Limb (tissue), 2 donors: ENCODE data around the gene COPB1.
"Not testable (repeated sequence)": the region's sequence is repeated elsewhere in the genome, so short reads cannot be mapped to it uniquely, and the experiment has no call there.

Experiments used
- DNase-seq, 2 donors: peaks; one replicate each; pipeline ENCODE4 v3.0.0-alpha.2; 2016; ENCODE audit errors: extremely low spot score in 2 of 2

COPB1 gene, protein sequence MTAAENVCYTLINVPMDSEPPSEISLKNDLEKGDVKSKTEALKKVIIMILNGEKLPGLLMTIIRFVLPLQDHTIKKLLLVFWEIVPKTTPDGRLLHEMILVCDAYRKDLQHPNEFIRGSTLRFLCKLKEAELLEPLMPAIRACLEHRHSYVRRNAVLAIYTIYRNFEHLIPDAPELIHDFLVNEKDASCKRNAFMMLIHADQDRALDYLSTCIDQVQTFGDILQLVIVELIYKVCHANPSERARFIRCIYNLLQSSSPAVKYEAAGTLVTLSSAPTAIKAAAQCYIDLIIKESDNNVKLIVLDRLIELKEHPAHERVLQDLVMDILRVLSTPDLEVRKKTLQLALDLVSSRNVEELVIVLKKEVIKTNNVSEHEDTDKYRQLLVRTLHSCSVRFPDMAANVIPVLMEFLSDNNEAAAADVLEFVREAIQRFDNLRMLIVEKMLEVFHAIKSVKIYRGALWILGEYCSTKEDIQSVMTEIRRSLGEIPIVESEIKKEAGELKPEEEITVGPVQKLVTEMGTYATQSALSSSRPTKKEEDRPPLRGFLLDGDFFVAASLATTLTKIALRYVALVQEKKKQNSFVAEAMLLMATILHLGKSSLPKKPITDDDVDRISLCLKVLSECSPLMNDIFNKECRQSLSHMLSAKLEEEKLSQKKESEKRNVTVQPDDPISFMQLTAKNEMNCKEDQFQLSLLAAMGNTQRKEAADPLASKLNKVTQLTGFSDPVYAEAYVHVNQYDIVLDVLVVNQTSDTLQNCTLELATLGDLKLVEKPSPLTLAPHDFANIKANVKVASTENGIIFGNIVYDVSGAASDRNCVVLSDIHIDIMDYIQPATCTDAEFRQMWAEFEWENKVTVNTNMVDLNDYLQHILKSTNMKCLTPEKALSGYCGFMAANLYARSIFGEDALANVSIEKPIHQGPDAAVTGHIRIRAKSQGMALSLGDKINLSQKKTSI

DNA sequence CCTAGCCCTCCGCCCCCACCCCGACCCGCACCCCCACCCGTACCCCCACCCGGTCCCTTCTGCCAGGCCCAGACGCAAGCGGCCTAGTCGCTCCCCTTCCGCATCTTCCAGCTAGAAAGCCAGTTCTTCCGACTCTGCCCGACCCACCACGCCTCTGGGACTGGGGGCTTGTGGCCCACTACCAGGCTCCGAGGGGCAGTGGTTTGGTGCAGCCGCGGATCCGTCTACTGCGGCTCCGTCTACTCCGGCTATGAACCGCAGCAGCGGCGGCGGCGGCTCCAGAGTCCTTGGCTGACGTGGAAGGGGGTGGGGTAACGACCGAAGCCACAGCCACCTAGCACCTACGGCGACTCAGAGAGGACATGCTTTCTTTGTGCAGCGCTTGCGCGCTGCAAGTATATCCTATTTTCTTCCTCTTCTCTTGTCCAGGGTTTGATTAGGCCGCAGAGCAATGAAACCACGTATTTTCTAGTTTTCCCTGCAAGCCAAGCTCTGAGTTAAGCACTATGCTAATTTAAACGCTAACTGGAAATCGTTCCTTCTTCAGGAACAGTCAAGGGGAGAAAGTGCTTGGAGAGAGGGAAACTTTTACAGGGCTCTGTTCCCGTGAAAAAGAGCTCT, at the start of gene COPB1:
Gene COPB1 (minus strand): TSS at position 252 of the 621 bp plus-strand sequence. CDS start 883 bp downstream, outside the sequence.
- peak; percentile 94 to 95 for DNase-seq

DNA sequence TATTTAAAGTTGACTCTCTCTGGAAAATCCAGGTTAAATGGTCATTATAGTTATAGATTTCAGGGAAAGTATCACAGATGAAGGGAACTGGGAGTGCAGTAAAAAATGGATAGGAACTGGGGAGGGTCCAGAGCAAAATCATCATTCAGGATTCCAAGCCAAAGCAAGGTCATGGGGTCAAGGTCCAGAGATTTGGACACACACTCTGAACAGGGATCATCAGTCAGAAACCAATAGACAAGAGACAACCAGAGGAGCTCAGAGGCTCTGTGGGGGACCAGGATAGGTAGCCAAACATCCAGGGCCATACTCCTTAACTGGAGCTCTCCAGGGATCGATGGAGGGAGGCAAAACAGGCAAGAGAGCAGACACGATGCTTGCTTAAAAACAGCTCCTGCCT, 47.8 kb upstream of the COPB1 start:
- DNase-seq = no peak

DNA sequence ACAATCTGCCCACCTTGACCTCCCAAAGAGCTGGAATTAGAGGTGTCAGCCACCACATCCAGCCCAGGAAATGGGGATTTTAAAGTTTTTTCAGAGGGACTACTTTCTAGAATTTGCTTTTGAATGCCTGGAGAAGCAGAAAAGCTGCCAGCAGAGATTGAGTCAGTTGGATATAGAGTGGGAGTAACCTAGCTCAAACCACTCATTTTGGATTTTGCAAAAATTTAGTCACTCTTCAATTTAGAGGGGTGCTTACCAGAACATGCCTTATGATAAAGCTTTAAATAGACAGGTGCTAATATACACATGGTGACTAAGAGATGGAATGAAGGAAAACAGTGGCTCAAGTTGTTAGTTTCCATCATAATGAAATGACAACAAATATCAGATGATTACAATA, 47.1 kb upstream of the COPB1 start:
- no peak for DNase-seq

DNA sequence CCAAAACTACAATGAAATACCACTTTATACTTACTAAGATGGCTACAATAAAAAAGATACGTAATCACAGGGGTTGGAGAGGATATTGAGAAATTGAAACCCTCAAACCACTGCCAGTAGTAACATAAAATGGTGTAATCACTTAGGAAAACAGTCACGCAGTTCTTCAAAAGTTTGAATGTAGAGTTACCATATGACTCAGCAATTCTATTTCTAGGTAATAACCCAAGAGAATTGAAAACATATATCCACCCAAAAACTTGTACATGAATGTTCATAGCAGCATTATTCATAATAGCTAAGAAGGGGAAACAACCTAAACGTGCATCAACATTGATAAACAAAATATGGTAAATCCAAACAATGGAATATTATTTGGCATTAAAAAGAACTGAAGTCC, 45.0 kb upstream of the COPB1 start:
- DNase-seq = no peak

DNA sequence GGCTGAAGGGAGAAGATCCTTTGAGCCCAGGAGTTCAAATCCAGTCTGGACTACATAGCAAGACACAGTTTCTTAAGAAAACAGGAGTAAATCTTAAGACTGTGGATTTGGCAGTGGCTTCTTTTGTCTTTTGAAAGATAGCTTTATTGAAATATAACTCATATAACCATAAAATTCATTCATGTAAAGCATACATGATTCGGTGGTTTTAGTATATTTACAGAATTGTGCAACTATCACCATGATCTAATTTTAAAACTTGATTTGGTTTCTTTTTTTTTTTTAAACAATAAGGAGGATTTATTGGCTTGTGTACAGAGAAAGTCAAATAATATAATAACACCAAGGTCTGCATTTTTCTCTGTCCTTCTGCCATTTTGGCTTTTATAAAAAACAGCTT, 43.6 kb upstream of the COPB1 start:
- DNase-seq = no peak

DNA sequence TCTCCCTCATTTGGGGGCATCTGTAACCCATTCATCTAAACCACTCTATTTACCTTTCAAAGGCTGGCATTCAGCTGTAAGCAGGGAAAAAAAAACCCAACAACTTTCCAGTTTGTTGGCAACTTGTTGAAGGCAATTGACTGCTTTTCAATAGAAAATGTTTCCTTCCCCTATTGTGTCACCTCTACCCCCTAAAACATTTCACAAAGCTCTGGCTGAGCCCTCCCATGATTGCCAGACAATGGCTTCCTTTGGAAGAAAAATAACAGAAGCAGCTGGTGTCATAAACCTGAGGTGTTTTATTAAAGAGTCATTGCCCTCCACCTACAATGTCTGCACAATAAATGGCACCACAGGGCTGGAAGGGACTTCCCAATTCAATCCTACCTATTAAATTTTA, 42.7 kb upstream of the COPB1 start:
- no peak for DNase-seq

DNA sequence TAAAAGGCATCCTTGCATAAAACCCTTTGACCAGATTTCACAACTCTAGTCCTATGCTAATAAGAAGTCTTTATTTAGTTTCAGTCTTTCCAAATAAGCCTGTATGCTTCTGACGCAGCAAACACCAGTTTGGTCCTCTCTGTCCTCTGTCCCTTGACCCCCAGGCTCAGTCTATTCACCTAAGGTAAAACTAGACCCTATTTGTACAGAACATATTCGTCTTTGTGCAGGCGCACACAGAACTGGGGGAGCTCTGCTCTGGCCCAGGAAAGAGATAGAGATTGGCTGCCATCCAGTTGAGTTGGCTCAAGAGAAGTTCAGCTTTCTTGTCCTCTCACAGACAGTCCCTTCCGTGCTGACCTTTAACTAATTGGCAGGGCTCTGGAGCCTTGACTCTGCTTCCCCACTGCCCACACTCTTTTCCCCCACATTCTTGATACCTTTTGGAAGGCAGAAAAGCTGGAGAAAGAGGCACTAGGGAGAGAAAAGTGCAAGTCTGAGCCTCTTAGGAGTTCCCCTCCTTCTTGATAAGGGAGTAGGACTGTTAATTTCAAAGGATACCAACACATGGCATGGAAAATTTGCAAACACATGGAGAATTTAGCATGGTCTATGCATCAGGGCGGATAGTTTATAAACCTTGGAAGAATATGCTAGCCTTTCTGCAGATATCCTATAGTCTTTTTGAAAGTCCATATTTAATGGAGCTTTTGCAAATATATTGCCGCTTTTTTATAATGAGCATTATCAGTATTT, 41.8 kb upstream of the COPB1 start:
- DNase-seq = no peak

DNA sequence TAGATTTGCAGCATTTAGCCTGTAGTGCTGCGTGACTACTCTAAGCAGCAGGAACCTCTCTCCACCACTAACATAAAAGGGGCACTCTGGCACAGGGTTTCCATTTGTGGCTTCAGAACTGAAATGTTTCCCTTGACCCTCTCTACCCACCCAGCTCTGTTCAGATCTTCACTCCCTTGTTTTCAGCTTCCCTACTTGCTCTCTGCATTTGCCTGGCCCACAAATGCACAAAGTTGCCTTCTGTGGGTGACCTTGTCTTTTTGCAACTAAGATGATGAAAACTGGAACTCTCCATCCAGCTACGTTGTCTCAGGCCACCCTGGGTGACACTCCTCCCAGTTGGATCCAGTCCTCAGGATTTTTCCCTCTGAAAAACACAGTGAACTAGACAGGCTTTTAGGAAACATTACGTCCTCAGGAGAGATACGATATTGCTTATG, 40.4 kb upstream of the COPB1 start:
- DNase-seq = no peak

DNA sequence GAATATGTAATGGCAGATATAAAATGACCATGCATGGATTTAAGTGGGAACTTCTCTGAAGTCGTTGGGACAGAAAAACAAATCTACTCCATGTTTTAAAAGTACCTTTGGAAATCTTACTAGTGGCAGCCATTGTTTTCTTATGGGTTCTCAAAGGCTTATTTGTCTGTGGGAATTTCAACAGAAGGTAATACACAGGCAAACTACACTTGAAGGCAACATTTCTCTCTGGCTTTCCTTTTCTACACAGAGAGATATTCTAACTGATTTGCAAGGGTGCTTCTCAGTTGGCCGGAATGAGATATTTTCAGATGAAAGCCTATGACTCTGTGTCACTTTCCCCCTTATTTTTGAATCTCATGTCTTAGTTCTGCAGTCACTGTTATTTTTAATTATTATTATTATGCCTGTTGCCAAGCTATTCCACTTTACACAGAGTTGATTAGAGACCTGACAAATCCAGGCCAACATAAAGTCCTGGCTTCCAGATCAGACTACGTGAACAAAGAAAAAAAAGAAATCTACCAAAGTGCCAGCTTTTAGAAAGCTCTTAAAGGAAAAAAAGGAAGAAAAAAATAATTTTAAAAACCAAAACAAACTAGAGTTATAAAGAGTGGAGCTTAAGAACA, 39.4 kb upstream of the COPB1 start:
- no peak for DNase-seq

DNA sequence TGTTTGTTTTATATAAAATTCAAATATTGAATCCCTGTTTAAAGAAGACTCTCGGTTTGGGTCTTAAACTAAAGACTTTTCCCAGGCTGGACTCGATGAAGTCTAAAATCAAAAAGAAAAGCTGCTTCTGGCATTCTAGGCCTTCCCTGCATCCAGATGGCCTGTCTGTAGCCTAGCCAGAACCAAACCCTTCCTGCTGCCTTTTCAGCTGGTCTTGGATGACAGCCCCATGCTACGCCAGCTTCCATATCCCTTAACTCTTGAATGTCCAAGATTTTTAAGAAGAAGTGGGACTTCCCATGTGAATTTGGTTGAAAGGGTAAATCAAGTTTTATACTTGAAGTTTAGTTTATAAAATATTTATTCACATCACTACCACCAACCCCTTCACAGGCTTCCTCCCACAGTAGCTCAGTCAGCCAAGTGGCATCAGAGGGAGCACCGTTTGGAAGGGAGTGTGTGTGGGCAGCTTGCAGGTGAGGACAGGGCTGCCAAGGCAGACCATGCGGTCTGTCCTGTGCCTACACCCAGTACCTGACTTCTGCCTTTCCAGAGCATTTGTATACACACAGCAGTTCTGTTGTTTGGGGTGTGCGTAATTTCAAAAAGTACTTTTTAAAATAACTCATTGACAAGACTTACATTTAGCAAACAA, 38.8 kb upstream of the COPB1 start:
- no peak for DNase-seq

DNA sequence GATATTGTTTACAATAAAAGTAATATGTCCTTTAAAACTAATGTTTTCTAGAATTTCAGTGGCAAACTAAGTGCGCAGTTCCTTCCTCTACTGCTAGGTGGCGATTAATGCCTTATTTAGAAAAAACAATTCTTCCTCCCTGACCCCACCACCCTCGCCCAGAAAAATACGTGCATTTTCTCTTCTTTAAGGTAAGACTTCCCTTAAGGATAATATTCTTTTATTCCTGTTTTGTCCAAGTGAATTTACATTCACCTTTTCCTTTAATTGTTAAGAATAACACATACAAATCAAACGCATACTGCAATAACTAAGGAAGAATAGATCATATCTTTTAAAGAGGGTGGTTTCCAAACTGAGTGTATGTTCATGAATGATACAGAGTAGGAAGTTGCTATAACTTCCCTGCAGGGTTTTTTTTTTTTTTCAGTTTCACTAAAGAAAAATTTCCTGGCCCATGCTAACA, 37.6 kb upstream of the COPB1 start:
- DNase-seq = peak; percentile 31 to 52

DNA sequence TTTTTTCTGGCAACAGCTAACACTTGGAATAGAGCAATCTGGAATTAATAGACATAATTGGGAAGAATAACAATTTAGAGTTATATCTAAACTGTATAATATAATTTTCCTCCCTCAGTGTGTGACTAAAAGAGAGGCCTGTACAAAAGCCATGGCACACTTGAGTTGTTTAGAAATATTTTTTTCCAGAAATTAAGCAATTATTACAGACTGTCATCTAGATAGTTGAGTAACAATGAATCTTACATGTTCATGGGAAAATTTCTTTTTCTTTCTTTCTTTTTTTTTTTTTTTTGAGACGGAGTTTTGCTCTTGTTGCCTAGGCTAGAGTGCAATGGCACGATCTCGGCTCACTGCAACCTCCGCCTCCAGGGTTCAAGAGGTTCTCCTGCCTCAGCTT, 35.6 kb upstream of the COPB1 start:
- not testable (repeated sequence) for DNase-seq

DNA sequence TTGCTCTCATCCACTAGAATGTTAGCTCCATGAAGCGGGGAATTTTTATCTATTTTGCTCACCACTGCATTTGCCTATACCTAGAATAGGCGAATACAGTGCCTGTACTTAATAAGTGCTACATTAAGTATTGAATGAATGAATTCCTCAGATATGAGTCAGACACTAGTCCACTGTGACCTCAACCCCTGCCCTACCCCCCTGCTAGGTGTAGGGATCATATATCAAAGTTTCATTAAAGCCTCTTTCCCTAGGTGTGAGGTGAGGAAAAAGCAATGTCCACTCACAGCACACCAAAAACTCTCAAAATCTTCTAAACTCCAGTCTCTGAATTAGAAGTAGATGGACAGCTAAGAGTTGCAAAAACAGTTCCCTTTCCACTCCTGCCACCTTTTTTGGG, 30.3 kb upstream of the COPB1 start:
- DNase-seq = no peak

DNA sequence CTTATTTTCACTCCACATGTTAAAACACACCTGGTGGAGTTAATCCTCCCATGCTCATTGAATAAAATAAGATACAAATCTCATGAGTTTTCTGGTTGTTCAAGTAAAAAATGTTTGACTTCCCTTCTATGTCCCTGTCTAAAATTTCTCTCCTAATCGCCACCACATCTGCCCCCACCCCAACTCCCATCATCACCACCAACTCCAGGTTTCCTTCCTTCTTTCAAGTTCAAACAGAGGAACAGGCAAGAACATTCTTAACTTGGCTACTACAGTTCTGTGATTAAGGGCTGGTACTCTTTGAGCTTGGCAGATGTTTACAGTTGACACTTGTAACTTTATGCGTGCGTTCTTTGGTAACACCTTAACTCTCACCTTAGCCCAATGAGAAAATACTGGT, 29.7 kb upstream of the COPB1 start:
- no peak for DNase-seq

DNA sequence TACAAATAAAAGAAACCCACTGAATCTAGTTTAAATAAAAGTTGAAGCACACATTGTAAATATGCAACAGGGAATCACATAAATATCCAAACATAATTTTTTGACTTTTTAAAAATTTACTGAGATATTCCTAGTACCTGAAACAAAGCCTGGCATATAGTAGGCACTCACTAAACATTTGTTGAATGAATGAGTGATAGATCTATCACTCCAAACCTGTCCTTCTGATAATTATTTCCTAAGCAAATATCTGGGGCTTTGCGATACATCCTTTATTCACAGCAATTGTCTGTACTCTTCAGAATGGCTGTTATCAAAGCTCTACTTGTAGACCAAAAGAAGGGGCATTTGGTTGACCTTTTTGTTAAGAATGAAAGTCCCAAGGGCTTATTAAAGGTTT, 23.2 kb upstream of the COPB1 start:
- DNase-seq = no peak

DNA sequence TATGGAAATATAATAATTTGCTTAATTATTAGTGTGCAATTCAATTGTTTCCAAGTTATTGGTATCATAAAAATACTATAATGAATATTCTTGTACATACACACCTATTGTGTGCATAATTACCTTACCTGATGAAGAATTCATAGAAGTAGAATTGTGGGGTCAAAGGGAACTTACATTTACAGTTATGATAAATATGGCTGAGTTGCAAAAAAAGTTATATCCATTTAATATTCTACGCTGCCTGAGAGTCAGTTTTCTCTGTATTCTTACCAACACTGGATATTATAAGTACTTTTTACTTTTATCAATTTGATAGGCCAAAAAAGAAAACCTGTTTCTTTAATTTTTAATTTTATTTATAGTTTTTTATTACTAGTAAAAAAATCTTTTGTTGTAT, 22.6 kb upstream of the COPB1 start:
- no peak for DNase-seq

DNA sequence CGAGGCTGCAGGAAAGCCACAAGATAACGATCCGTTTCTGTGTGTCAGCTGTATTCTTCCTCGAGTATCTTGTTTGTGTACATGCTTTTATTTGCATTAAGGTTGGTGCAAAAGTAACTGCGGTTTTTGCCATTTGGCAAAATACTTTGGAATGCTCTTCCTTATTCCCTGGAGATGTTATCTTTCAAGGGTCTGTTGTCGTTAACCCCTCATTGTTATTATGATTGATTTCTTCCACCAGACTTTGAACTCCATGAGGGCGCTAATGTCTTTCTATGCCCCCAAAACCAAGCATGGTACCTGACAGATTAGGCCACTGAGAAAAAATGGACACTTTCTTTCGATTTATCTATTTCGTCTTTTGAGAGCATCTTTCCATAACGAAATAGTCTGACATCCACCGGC, 21.1 kb upstream of the COPB1 start:
- no peak for DNase-seq

DNA sequence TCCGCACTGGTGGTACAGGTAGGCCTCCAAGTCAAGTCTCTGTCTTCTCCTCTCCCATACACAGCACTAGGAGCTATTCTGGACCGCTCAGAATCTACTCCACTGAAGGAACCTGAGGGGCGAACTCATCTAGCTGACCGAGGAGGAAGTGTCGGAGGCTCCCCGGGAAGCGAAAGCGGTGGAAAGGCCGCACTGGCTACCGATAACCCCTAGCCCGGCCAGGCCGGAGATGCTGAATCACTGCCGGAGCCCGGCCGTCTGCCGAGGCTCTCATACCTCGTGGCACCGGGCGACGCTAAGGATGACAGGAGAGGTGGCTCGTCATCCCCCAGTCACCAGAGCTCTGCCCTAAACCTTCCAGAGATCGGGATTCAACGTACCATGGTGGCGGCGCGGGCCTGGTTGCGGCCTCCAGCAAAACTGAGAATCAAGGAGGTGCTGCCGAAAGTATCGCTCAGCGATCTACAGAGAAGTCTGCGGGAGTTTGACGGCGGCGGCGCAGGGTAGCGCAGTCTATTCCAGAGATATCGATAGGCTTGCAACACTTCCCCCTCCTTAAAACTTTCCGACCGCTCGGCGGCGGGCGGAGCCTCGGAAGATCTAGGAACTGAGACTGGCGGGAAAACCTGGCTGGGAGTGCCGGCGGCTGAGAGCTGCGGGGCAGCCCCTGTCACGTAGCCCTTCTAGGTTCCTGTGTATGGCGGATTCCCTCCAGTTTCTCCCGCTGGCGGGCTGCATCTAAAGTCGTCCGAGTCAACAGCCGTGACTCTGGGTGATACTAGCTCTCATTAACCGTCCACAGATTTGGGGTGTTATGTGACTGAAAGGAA, 20.5 kb upstream of the COPB1 start, which contains the start of gene PSMA1:
Gene PSMA1 (minus strand): TSS at position 470 of the 830 bp plus-strand sequence. CDS start 87 bp downstream, at position 383.
- DNase-seq = peak; percentile 96 to 98

DNA sequence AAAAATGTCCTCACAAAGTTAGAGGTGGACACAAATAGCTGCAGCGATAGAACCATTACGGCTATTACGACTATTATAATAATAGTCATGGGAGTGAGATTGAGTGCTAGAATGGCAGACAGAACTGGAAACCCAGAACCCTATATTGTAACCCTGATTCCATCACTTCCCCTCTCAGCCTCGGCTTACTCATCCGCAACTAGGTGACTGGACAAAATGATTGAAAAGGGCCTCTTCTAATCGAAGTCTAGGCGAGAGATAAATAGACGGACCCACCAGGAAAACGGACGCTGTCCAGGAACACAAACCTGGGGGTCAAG, 19.9 kb upstream of the COPB1 start:
- no peak for DNase-seq
